Activated naive CD4-positive, alpha-beta T cell treated with anti-CD3 and anti-CD28 coated beads, Interleukin-2, amount 50 U/mL, for 72 hours (primary cell): ENCODE measurements around the gene PLEKHA7. TPM values are rescaled to one million over a fixed set of nuclear protein-coding genes. Genes with fewer than 3 reads are reported as not detected.
"Not testable (repeated sequence)": the region's sequence is repeated elsewhere in the genome, so short reads cannot be mapped to it uniquely, and the experiment has no call there.

Source experiments
- ATAC-seq, 2 donors: fragments of 150-1000 bp; cut with Tn5 transposase; 2 replicates each; pipeline ENCODE4 v1.10.0; 2021; ENCODE audit warnings: mild to moderate bottlenecking in 2 of 2, moderate library complexity in 2 of 2
- DNase-seq, 2 donors: peaks; one replicate each; pipeline ENCODE4 v3.0.0; 2021 to 2022; ENCODE audit warnings: low spot score in 2 of 2
- H3K27ac Mint-ChIP-seq, 2 donors: one replicate each; pipeline ENCODE4 v1.8.0; 2022; ENCODE audit warnings: mild to moderate bottlenecking in 2 of 2, mixed read lengths in 2 of 2
- H3K36me3 Mint-ChIP-seq, 2 donors: one replicate each; pipeline ENCODE4 v1.8.0; 2022; ENCODE audit warnings: mixed read lengths in 2 of 2
- H3K9me3 Mint-ChIP-seq, 2 donors: one replicate each; pipeline ENCODE4 v1.8.0; 2022; ENCODE audit warnings: mixed read lengths in 2 of 2
- total RNA-seq, 2 donors: library from RNA; stranded (reverse); gene quantifications; one replicate each; pipeline ENCODE4 v1.2.3, GENCODE V29; 2022

The PLEKHA7 gene
- 1 to 10 TPM; 3.6 to 5.7 TPM for total RNA-seq

GRCh38 chr11:17014321-17014832 is at the start of gene PLEKHA7:
Gene PLEKHA7 (minus strand): TSS chr11:17014414. CDS start chr11:17014401, 13 bp downstream.
- no peaks in the 10 kb centered on the region for H3K9me3 Mint-ChIP-seq
- peaks cover 5 to 8% of the 10 kb centered on the region in 2 donors for H3K36me3 Mint-ChIP-seq
- ATAC-seq (peak; percentile 36 to 43), DNase-seq (peak in 1 of 2 donors; percentile 16)
- peak within 1 kb of the TSS in 1 of 2 donors; percentile 94 for H3K27ac Mint-ChIP-seq

DNA sequence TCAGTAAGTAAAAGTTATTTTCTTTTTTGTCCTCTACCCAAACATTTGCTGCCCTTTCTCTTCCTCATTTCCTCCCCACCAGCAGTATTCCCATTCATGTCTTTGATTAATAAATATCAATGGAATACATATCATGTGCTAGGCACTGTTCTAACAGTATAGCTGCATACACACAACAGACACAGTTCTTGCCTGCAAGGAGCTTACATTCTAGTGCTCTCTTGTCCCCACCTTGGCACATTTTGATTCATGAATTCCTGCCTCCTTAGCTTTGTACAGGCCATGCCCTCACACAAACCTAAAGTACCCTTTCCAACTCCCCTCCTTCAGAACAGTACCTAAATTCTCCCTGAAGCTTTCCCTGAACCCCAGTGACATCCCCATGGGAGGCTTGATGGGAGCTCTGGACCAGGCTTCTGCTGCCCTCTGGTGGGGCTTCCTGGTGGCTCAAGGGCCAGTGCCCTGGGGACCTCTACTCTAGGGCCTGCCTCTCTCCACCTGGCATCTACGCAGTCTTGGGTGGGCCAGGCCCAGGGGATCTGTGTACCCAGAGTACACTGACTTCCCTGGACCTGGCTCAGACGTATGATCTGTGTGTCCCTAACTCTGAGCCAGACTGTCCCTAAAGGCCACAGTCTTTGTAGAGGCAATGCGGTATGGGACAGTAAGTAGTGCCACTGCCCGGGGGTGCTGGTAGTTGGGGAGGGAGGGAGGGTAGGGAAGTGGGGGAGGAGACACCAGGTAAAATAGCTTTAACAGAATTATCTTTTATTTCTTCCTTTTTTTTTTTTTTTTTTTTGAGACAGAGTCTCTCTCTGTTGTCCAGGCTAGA is 49.2 kb upstream of the PLEKHA7 start:
- DNase-seq (peak in 1 of 2 donors; percentile 69), ATAC-seq (peak; percentile 88 to 97)
- Mint-ChIP-seq H3K9me3 (peaks cover 0 to 5% of the 10 kb centered on the region in 2 donors), H3K36me3 (peaks cover 0 to 5% of the 10 kb centered on the region in 2 donors), H3K27ac (no peak overlapping the region)

GRCh38 chr11:17051146-17051545 is 36.9 kb upstream of the PLEKHA7 start:
- H3K36me3 Mint-ChIP-seq, ATAC-seq: not testable (repeated sequence)

DNA sequence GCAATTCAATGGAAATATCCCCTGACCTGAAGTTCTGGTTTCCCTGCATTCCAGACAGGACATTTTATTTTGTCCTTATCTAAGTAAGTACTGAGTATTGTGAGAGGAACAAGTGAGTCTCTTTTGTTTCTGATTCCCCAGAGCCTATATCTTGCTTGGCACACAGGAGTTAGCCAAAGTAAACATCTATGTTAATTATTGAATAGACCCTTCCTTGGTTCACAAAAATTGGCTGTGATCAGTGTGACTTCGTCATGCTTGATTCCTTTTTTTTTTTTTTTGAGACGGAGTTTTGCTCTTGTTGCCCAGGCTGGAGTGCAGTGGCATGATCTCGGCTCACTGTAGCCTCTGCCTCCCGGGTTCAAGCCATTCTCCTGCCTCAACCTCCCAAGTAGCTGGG is 34.3 kb upstream of the PLEKHA7 start:
- DNase-seq, H3K27ac Mint-ChIP-seq, H3K9me3 Mint-ChIP-seq, ATAC-seq, H3K36me3 Mint-ChIP-seq: not testable (repeated sequence)

More at GRCh38 chr11:17051146-17051545, 36.9 kb upstream of the PLEKHA7 start:
- not testable (repeated sequence) for H3K27ac Mint-ChIP-seq, DNase-seq, H3K9me3 Mint-ChIP-seq

DNA sequence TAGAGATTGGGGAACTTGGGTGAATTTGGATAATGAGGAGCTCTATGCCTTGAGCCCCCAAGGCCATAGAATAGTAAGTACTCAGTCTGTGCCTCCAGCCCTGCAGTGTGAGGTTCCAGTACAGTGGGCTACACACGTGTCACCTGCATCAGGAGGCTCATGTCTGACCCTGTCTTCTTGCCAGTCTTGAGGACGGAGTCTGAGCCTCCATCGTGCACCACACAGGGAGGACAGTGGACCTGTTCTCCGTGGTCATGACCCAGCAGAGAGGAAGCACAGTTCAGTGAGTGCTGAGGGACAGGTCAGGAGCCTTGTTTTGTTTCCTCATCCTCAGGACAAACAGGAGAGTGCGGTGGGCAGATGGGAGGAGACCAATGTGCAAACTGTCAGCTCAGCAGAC is 32.5 kb upstream of the PLEKHA7 start:
- DNase-seq (no peak), ATAC-seq (no peak)
- H3K9me3 Mint-ChIP-seq: no peaks in the 10 kb centered on the region
- no peaks in the 10 kb centered on the region for H3K36me3 Mint-ChIP-seq
- no peak overlapping the region for H3K27ac Mint-ChIP-seq

DNA sequence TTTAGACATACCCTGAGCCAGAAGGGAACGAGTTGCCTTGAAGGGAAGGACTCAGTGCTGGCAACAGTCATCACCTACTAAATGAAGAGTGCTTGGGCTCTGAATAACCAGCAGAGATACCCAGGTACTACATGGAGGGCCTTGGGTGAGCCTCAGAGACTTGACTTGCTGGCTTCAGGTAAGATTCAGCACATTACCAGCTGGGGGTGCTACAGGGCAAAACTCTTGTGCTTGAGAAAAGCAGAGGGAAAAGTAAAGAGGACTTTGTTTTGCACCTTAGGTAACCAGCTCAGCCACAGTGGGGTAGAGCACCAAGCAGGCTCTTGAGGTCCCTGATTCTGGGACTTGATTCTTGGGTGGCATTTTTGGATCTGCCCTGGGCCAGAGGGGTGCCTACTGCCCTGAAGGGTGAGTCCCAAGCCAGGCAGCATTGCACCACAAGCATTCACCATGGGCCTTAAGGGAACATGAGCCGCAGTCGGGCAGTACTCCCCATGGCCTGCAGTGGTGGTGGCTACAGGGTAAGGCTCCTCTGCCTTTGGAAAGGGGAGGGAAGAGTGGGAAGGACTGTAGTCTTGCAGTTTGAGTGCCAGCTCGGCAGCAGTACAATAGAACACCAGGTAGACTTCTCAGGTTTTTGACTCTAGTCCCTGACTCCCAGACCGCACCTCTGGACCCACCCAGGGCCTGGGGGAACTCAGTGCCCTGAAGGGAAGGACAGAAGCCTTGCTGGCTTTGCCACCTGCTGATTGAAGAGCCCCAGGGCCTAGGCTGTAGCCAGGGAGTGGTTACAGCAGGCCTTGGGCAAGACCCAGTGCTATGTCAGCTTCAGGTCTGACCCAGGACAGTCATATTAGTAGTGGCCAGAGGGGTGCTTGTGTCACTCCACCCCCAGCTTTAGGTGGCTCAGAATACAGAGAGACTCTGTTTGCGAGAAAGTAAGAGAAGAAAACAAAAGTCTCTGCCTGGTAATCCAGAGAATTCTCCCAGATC is 22.7 kb upstream of the PLEKHA7 start:
- peaks cover 7 to 26% of the 10 kb centered on the region in 2 donors for H3K36me3 Mint-ChIP-seq
- DNase-seq: no peak
- no peak overlapping the region for H3K27ac Mint-ChIP-seq
- peaks cover 0 to 3% of the 10 kb centered on the region in 2 donors for H3K9me3 Mint-ChIP-seq
- no peak for ATAC-seq

GRCh38 chr11:17034027-17034426 is 19.8 kb upstream of the PLEKHA7 start:
- ATAC-seq, H3K27ac Mint-ChIP-seq, DNase-seq, H3K9me3 Mint-ChIP-seq: not testable (repeated sequence)
- peaks cover 7 to 26% of the 10 kb centered on the region in 2 donors for H3K36me3 Mint-ChIP-seq

DNA sequence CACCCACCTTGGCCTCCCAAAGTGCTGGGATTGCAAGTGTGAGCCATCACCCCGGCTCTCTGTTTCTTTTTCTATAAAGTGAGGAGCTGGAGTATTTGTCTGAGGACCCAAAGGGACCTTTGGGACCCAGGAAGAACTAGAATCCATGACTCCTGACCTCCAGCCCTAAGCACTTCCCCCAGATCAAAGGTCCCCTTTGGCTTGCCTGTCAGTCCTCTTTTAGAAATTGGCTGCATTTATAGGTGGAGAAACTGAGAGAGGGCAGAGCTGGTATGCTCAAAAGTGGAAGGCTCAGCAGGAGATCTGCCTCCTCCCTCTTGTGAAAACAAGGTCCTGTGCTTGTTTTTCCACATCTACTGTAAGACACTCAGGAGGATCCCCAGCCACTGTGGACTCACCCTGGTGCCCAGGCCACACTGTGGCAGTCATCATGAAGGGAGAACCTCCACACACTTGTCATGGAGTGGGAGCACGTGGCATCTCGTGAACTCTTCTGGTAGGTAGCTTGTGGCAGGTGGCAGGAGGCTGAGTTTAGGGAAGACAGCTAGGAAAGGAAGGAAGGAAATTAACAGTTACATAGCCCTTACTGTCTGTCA is 12.4 kb upstream of the PLEKHA7 start:
- ATAC-seq (no peak), DNase-seq (no peak)
- H3K27ac Mint-ChIP-seq: peak overlapping the region in 1 of 2 donors; percentile 48
- no peaks in the 10 kb centered on the region for H3K9me3 Mint-ChIP-seq
- H3K36me3 Mint-ChIP-seq: no peaks in the 10 kb centered on the region

GRCh38 chr11:17024924-17025323 is 10.7 kb upstream of the PLEKHA7 start:
- DNase-seq (no peak), ATAC-seq (no peak)
- Mint-ChIP-seq H3K27ac (no peak overlapping the region), H3K9me3 (no peaks in the 10 kb centered on the region), H3K36me3 (no peaks in the 10 kb centered on the region)

- no peak for ATAC-seq
- Mint-ChIP-seq H3K36me3 (no peaks in the 10 kb centered on the region), H3K9me3 (no peaks in the 10 kb centered on the region)
Observed at GRCh38 chr11:17021511-17021910, 7.3 kb upstream of the PLEKHA7 start.

GRCh38 chr11:17020831-17021230 is 6.6 kb upstream of the PLEKHA7 start:
- no peaks in the 10 kb centered on the region for H3K36me3 Mint-ChIP-seq
- ATAC-seq: no peak
- no peak overlapping the region for H3K27ac Mint-ChIP-seq
- no peak for DNase-seq
- H3K9me3 Mint-ChIP-seq: no peaks in the 10 kb centered on the region

More at GRCh38 chr11:17021511-17021910, 7.3 kb upstream of the PLEKHA7 start:
- no peak overlapping the region for H3K27ac Mint-ChIP-seq
- no peak for DNase-seq

GRCh38 chr11:17019232-17019631 is 5.0 kb upstream of the PLEKHA7 start:
- ATAC-seq: no peak
- H3K36me3 Mint-ChIP-seq: peaks cover 5 to 8% of the 10 kb centered on the region in 2 donors
- no peak for DNase-seq
- no peak overlapping the region for H3K27ac Mint-ChIP-seq
- H3K9me3 Mint-ChIP-seq: no peaks in the 10 kb centered on the region

DNA sequence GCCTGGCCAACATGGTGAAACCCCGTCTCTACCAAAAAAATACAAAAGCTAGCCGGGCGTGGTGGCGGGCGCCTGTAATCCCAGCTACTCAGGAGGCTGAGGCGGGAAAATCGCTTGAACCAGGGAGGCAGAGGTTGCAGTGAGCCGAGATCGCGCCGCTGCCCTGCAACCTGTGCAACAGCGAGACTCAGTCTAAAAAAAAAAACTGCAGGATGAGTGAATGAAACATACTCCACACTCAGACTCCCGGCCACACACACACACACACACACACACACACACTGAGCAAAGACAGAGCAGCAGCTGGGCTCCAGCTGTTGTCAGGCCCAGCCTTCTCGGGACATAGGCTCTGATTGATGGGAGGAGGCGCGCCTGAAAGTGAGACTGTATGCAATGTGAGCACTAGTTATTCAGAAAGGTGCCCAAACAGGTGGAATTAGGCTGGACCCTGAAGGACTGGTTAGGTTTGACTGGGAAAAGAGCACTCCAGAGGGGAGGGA is 1.5 kb upstream of the PLEKHA7 start:
- H3K9me3 Mint-ChIP-seq: no peaks in the 10 kb centered on the region
- DNase-seq: no peak
- ATAC-seq: no peak
- H3K27ac Mint-ChIP-seq: no peak overlapping the region
- H3K36me3 Mint-ChIP-seq: peaks cover 5 to 8% of the 10 kb centered on the region in 2 donors

DNA sequence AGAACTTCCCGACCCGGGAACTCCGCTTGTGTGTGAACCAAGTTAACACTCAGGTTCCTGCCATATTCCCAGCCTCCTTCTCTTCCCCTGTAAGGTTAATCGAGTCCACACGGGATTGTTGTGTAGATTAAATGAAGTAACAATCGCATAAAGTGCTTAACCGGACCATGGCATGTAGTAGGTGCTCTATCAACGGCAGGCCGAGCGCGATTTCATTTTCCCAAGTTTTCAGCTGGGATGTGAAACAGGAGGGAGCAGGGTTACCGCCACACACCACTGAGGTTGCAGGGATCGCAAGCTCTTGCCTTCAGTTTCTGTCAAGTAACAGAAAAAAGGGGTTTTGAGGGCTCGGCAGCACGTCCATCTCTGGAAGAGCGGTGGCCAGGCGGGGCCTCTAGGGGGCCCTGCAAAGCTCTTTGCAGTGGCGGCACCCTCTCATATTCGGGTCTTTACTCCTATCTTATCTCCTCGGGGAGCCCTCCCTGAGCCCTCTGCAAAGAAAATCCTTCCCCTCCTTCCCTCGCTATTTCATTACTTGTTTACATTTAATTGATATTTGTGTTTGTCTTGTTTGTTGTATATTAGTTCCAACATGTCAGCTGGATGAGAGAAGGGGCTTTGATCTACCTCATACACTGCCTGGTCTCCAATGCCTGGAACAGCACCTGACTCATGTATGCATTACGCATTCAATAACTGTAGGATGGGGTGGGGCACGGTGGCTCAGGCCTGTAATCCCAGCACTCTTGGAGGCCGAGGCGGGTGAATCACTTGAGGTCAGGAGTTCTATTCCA is 816 bp upstream of the PLEKHA7 start:
- H3K27ac Mint-ChIP-seq: peak overlapping the region in 1 of 2 donors; percentile 94
- DNase-seq (peak in 1 of 2 donors; percentile 23), ATAC-seq (peak; percentile 17 to 65)
- no peaks in the 10 kb centered on the region for H3K9me3 Mint-ChIP-seq
- H3K36me3 Mint-ChIP-seq: peaks cover 5 to 8% of the 10 kb centered on the region in 2 donors

- Mint-ChIP-seq H3K27ac (no peak overlapping the region), H3K36me3 (peaks cover 5 to 8% of the 10 kb centered on the region in 2 donors), H3K9me3 (no peaks in the 10 kb centered on the region)
- DNase-seq (peak in 1 of 2 donors; percentile 22), ATAC-seq (peak; percentile 49 to 53)
Observed at GRCh38 chr11:17013548-17014320, 480 bp downstream of the PLEKHA7 start.
